HEK293 (cell line): Measurements from ENCODE around the gene PPP1R36.

Experiments used
- CTCF ChIA-PET: fragments of 350-600 bp; formaldehyde crosslinking; extraction: SDS; loops from one replicate; lab custom pipeline; 2021; ENCODE audit warnings: antibody characterized with exemption; lab: Yijun Ruan, JAX
- POLR2A ChIA-PET: fragments of 300-600 bp; formaldehyde crosslinking; extraction: SDS; loops from one replicate; lab custom pipeline; 2020; ENCODE audit warnings: antibody characterized with exemption, inconsistent platforms; lab: Yijun Ruan, JAX
- H3K27ac ChIP-seq: fragments of 200-500 bp; sonication (Bioruptor generic); 2 replicates; pipeline ENCODE4 v1.5.1; 2014; ENCODE audit warnings: low read depth, low read length, control low read depth, inconsistent platforms; ENCODE audit errors: extremely low read depth
- H3K36me3 ChIP-seq, 2 experiments: fragments of 200-500 bp in 1 of 2; sonication (Bioruptor generic) in 1 of 2; 1 replicate in 1 of 2; 2 replicates in 1 of 2; pipeline ENCODE4 v1.5.1; 2014 to 2017; ENCODE audit warnings: inconsistent platforms in 2 of 2, low read length in 2 of 2; ENCODE audit not compliant: control insufficient read depth in 2 of 2, insufficient read depth in 1 of 2
- H3K4me1 ChIP-seq: fragments of 200-500 bp; sonication (Bioruptor generic); 2 replicates; pipeline ENCODE4 v1.5.1; 2014; ENCODE audit warnings: mild to moderate bottlenecking, low read length, inconsistent platforms; ENCODE audit not compliant: control insufficient read depth, insufficient read depth
- H3K4me3 ChIP-seq: 2 replicates; pipeline ENCODE4 v1.5.1; 2011; ENCODE audit warnings: low read depth, mild to moderate bottlenecking, control low read depth, low read length, moderate library complexity
- H3K9me3 ChIP-seq: fragments of 200-500 bp; sonication (Bioruptor generic); 2 replicates; pipeline ENCODE4 v1.5.1; 2014; ENCODE audit warnings: low read depth, low read length, inconsistent platforms; ENCODE audit not compliant: control insufficient read depth, insufficient read depth
- EGR2 ChIP-seq: fragments of 450-650 bp; formaldehyde crosslinking; IDR thresholded peaks from 2 replicates; pipeline ENCODE4 v1.5.1; 2016; ENCODE audit warnings: low read depth, missing biosample characterization, missing genetic modification characterization
- PRDM10 ChIP-seq: fragments of 450-650 bp; formaldehyde crosslinking; IDR thresholded peaks from 2 replicates; pipeline ENCODE4 v1.5.1; 2016; ENCODE audit warnings: missing biosample characterization, missing genetic modification characterization
- YY2 ChIP-seq: fragments of 450-650 bp; formaldehyde crosslinking; IDR thresholded peaks from 2 replicates; pipeline ENCODE4 v1.5.1; 2016; ENCODE audit warnings: missing biosample characterization, missing genetic modification characterization
- ZBTB17 ChIP-seq: fragments of 450-650 bp; formaldehyde crosslinking; IDR thresholded peaks from 2 replicates; pipeline ENCODE4 v1.5.1; 2016; ENCODE audit warnings: missing biosample characterization, missing genetic modification characterization
- ZBTB20 ChIP-seq: fragments of 450-650 bp; formaldehyde crosslinking; IDR thresholded peaks from 2 replicates; pipeline ENCODE4 v1.5.1; 2016; ENCODE audit warnings: missing biosample characterization, missing genetic modification characterization
- ZNF138 ChIP-seq: fragments of 450-650 bp; formaldehyde crosslinking; IDR thresholded peaks from 2 replicates; pipeline ENCODE4 v1.5.1; 2016; ENCODE audit warnings: missing biosample characterization, missing genetic modification characterization, borderline replicate concordance
- ZNF146 ChIP-seq: fragments of 450-650 bp; formaldehyde crosslinking; IDR thresholded peaks from 2 replicates; pipeline ENCODE4 v1.5.1; 2016; ENCODE audit warnings: missing biosample characterization, missing genetic modification characterization
- ZNF175 ChIP-seq: fragments of 450-650 bp; formaldehyde crosslinking; IDR thresholded peaks from 2 replicates; pipeline ENCODE4 v1.5.1; 2016; ENCODE audit warnings: missing biosample characterization, missing genetic modification characterization
- ZNF184 ChIP-seq: fragments of 450-650 bp; IDR thresholded peaks from 2 replicates; pipeline ENCODE4 v1.5.1; 2018; ENCODE audit warnings: missing biosample characterization, mild to moderate bottlenecking, missing genetic modification characterization
- ZNF24 ChIP-seq: fragments of 450-650 bp; formaldehyde crosslinking; IDR thresholded peaks from 2 replicates; pipeline ENCODE4 v1.5.1; 2016; ENCODE audit warnings: missing biosample characterization, missing genetic modification characterization
- ZNF26 ChIP-seq: fragments of 450-650 bp; formaldehyde crosslinking; IDR thresholded peaks from 2 replicates; pipeline ENCODE4 v1.5.1; 2016; ENCODE audit warnings: missing biosample characterization, missing genetic modification characterization
- ZNF501 ChIP-seq: fragments of 450-650 bp; formaldehyde crosslinking; IDR thresholded peaks from 2 replicates; pipeline ENCODE4 v1.5.1; 2016; ENCODE audit warnings: missing biosample characterization, missing genetic modification characterization
- ZNF623 ChIP-seq: fragments of 450-650 bp; formaldehyde crosslinking; IDR thresholded peaks from 2 replicates; pipeline ENCODE4 v1.5.1; 2016; ENCODE audit warnings: missing biosample characterization, missing genetic modification characterization
- ZNF624 ChIP-seq: fragments of 450-650 bp; formaldehyde crosslinking; IDR thresholded peaks from 2 replicates; pipeline ENCODE4 v1.5.1; 2017; ENCODE audit warnings: missing biosample characterization, missing genetic modification characterization
- TF ChIP-seq, protein P1 (sequence below): fragments of 450-650 bp; formaldehyde crosslinking; IDR thresholded peaks from 2 replicates; pipeline ENCODE4 v1.5.1; 2016; ENCODE audit warnings: missing biosample characterization, missing genetic modification characterization

PPP1R36 gene

GRCh38 chr14:64549016-64549415 is 745 bp upstream of the PPP1R36 start:
- CTCF ChIA-PET: interaction anchor here (0.8 to 1.1 kb wide), 3 partner anchors 8 to 216 kb away, joined by 3 to 4 read pairs (median 3); partner anchors contain the start of gene HSPA2
- Histone ChIP-seq H3K4me3 (no peak overlapping the region), H3K36me3 (no peaks in the 10 kb centered on the region; a peak in 1 of 3 replicates), H3K27ac (no peak overlapping the region), H3K4me1 (peaks cover 7% of the 10 kb centered on the region), H3K9me3 (no peaks in the 10 kb centered on the region)
- TF ChIP-seq EGR2 (tag by site-specific recombination): no peak
- TF ChIP-seq ZNF501 (tag by site-specific recombination): no peak
- no peak for TF ChIP-seq PRDM10 (tag by site-specific recombination)
- TF ChIP-seq, protein P1, sequence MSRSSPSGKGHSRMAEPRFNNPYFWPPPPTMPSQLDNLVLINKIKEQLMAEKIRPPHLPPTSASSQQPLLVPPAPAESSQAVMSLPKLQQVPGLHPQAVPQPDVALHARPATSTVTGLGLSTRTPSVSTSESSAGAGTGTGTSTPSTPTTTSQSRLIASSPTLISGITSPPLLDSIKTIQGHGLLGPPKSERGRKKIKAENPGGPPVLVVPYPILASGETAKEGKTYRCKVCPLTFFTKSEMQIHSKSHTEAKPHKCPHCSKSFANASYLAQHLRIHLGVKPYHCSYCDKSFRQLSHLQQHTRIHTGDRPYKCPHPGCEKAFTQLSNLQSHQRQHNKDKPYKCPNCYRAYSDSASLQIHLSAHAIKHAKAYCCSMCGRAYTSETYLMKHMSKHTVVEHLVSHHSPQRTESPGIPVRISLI (tag by site-specific recombination): no peak
- TF ChIP-seq YY2 (tag by site-specific recombination): no peak
- no peak for TF ChIP-seq ZNF138
- TF ChIP-seq ZNF24 (tag by site-specific recombination): no peak
- POLR2A ChIA-PET: interaction anchor here (1.2 kb wide), 1 partner anchor 47 kb away, joined by 4 read pairs; no protein-coding TSS in a partner anchor

- no peak overlapping the region for H3K27ac ChIP-seq
- POLR2A ChIA-PET: interaction anchor here (2.4 kb wide), 1 partner anchor 10 kb away, joined by 11 read pairs; the partner anchor contains the start of gene HSPA2
- H3K36me3 ChIP-seq: no peaks in the 10 kb centered on the region; a peak in 1 of 3 replicates
- no peaks in the 10 kb centered on the region for H3K4me1 ChIP-seq
- no peaks in the 10 kb centered on the region for H3K9me3 ChIP-seq
- CTCF ChIA-PET: interaction anchor here (0.7 to 1.3 kb wide), 4 partner anchors 11 to 272 kb away, joined by 4 to 5 read pairs (median 4); partner anchors contain the start of gene HSPA2
- no peak for TF ChIP-seq YY2 (tag by site-specific recombination)
- no peak for TF ChIP-seq ZNF624
- TF ChIP-seq ZNF138: no peak
- no peak for TF ChIP-seq ZBTB17 (tag by site-specific recombination)
- no peak for TF ChIP-seq ZNF26 (tag by site-specific recombination)
- TF ChIP-seq ZNF623: no peak
- no peak for TF ChIP-seq ZNF175 (tag by site-specific recombination)
- no peak for TF ChIP-seq ZBTB20 (tag by site-specific recombination)
- TF ChIP-seq ZNF146 (tag by site-specific recombination): no peak
- TF ChIP-seq ZNF184 (tag by site-specific recombination): no peak
- H3K4me3 ChIP-seq: no peak overlapping the region
Observed at GRCh38 chr14:64550621-64551333, 1.0 kb downstream of the PPP1R36 start.
